DLD1 (cell line): ENCODE measurements around the gene TNIP2.

ENCODE experiments used
- in situ Hi-C: cut with HindIII; loops from 2 replicates; pipeline ENCODE4 v1.10.0; 2017; ENCODE audit warnings: low sequenced_read_pairs

Gene TNIP2

GRCh38 chr4:2725380-2725779 is 30.8 kb downstream of the TNIP2 start:
- in situ Hi-C loops = no loop called here

DNA sequence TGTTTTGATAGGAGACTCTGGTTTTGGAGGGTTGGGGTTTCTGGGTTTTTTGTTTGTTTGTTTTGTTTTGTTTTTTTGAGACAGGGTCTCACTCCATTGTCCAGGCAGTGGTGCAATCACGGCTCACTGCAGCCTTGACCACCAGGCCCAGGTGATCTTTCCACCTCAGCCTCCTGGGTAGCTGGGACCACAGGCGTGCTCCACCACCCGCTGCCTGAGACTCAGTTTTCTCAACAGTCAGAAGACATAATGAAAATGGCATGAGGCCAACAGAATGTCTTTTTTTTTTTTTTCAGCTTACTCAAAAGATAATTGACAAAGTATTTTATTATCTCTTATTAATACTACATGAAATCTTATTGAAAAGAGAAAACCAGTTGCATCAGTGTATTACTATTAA is 32.4 kb downstream of the TNIP2 start:
- in situ Hi-C loops = no loop called here

DNA sequence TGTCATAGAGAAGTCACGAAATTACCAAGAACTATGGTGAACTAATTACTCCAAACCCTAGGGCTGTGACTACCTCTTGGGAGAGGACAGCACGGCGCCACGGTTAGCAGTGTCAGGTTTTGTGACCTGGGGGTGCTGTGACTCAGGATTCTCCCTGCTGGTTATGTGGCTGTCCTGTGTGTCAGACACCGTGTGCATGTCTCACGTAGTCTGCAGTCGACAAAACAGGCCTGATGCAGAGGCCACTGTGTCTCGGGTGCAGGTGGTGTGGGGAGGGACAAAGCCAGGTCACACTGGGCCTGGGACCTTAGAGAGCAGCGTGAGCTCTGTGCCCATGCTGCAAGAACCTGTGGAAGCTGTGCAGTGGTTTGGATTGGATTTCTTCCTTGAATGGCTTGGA is 34.1 kb downstream of the TNIP2 start:
- in situ Hi-C loops = no loop called here

DNA sequence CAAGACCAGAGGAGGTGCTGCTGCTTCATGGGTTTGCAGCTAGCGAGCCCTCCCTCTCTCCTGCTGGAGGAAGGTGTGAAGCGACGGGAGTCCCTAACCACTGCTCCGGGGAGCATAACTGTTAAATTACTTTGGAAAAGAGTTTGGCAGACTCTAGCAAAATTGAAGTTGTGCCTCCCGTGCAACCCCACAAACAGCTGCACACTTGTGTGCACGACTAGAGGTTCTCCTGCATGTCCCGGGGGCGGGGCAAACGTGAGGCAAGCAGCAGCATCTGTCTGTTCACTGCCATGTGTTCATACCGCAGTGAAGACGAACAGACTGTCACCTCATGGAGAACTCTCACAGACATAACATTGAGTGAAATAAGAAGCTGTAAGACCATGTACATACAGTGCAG is 34.5 kb downstream of the TNIP2 start:
- in situ Hi-C loops = no loop called here

DNA sequence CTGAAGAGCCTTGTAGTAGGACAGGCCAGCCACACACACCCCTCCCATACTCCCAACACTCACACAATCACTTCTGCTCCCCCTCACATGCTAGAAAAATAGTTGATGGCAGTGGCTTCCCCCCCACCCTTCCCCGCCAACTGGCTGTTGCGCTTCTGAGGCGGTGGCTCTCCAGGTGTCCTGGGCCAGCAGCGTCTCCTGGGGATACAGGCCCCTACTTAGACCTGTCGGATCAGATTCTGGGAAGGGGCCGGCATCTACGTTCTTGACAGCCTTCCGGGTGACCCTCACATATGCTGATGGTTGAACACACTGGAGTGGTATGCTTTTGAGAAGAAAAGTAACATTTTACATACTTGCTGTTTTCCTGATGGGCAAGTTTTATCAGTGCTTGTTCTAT is 39.9 kb downstream of the TNIP2 start:
- in situ Hi-C loops = no loop called here

DNA sequence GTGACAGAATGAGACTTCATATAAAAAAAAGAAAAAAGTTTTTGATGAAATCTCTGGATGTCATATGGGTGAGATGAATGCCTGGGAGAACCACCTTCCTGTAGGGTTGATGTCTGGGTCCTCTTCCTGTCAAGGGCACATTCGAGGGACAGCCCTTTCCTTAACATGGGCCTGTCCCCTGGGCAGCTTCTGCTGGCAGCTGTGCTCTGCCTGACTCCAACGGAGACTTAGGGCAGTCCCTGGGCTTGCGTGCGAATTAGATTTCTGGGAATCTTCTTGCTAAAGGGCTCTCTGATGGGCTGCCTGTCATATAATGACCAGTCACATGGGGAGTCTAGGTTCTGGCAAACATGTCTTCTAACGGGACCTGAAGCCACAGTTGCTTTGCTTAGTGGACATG is 40.7 kb downstream of the TNIP2 start:
- in situ Hi-C loops = no loop called here

- in situ Hi-C loops = no loop called here
Observed at GRCh38 chr4:2714918-2715317, 41.2 kb downstream of the TNIP2 start.

- in situ Hi-C loops = no loop called here
Observed at GRCh38 chr4:2714061-2714770, 41.9 kb downstream of the TNIP2 start.

DNA sequence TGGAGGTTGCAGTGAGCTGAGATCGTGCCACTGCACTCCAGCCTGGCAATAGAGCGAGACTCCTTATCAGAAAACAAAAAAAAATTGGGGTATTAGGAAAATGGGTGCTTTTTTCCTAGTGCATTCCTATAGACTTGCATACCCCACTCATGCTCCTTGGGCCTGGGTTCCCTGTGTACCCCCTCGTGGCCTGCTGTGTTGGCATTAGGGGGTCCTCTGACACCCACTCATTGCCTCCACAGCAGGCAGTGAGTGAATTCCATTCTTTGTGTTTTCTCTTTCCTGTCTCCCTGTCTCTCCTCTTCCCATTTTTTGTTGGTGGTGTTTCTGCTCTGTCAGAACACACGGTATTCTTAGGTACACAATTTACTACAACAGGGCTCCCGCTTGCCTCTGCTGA is 42.8 kb downstream of the TNIP2 start:
- in situ Hi-C loops = no loop called here

DNA sequence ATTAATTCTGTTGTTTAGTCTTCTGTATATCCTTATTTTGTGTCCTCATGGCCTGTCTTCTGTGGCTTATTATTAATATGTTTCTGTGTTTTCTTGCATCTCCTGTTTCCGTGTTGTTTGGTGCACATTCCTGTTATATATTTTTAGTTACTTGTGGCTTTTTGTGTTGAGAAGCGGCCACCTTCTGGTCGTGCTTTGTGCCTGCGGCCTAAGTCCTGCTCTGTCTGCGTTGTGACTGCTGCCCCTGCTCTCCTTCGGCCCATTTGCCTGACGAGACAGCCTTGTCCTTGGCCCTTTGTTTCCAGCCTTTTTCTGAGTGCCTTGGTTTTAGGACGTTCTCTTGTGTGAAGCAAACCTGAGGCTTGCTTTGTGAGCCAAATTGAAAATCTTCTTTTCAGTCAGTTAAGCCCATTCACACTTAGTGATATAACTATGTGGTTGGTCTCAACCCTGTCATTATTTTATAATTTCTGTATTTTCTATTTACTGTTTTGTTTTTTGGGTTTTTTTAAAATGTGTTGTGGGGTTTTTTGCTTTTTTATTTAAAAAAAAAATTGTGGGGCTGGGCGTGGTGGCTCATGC is 43.8 kb downstream of the TNIP2 start:
- in situ Hi-C loops = no loop called here

- in situ Hi-C loops = no loop called here
Observed at GRCh38 chr4:2702770-2703169, 53.4 kb downstream of the TNIP2 start.

- in situ Hi-C loops = no loop called here
Observed at GRCh38 chr4:2702361-2702760, 53.8 kb downstream of the TNIP2 start.

DNA sequence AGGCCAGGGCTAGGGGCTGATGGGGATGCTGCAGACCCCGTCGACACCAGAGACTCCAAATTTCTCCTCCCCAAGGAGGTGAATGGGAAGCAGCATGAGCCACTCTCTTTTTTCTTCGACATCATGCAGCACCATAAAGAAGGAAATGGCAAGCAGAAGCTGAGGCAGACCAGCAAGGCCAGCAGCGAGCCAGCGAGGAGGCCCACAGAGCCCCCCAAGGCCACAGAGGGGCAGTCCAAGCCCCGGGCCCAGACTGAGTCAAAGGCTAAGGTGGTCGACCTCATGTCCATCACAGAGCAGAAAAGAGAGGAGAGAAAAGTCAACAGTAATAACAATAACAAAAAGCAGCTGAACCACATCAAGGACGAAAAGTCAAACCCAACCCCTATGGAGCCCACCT is 56.1 kb downstream of the TNIP2 start:
- in situ Hi-C loops = no loop called here

DNA sequence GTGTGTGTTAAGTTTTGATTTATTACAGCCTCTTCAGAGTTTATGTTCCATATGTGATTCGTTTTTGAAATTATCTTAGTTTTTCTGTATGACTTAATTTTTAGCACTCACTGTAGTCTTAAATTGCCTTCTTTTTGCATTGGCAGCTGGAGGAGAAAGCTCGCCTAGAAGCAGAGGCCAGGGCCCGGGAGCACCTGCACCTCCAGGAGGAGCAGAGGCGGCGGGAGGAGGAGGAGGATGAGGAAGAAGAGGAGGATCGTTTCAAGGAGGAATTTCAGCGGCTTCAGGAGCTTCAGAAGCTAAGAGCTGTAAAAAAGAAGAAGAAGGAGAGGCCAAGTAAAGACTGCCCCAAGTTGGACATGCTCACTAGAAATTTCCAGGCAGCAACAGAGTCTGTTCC is 56.6 kb downstream of the TNIP2 start:
- in situ Hi-C loops = no loop called here

GRCh38 chr4:2698951-2699505 is 57.1 kb downstream of the TNIP2 start:
- in situ Hi-C loops = no loop called here

DNA sequence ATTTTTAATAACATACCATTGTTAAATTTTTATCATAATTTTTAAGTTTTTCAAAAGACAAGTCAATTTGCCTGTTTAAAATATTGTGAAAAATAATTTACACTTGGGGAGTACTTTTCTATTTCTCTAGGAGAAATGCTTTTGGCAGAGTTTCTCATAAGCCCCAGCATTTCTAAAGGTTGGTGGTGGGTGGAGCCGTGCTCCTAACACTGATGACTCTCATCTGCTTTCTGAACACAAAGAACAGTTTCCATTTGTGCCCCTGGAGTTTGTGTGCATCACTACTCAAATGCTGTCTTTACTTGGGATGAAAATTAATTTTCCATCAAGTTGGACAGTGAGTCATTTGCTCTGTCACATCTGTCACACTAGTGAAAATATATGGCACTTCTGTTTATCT is 57.6 kb downstream of the TNIP2 start:
- in situ Hi-C loops = no loop called here

DNA sequence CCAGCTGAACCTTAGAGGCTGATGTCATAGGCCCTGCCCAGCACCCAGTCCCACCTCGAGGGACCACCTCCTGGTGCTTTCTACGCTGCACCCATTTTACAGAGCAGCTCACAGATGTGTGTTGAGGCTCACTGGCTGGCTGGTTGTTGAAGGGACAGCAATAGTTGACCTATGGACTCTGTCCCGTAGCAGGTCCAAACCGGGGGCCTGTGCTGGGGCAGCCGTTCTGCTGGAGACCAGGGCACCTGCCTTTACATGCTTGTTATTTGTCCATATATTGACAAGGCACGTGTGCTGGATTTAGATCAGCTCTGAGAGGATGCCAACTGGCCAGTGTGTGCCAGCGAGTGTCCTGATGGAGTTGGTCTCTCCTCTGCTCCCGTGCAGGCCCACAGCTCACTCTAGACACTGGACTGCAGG is 58.1 kb downstream of the TNIP2 start:
- in situ Hi-C loops = no loop called here

DNA sequence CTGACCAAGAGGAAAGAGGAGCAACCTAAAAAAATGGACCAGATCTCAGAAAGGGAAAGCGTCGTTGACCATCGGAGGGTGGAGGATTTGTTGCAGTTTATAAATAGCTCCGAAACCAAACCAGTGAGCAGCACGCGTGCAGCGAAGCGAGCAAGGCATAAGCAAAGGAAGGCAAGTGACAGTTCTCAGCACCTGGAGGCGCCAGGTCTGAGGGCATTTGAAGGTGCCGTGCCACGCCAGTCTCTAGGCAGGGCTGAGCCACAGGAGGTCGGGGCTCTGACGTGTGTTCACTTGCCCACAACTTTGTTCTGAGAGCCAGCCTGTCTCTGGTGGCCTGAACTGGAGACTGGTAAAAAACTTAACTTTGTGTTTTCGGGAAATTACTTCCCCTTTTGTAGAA is 59.7 kb downstream of the TNIP2 start:
- in situ Hi-C loops = no loop called here

- in situ Hi-C loops = no loop called here
Observed at GRCh38 chr4:2695346-2696060, 60.6 kb downstream of the TNIP2 start.

DNA sequence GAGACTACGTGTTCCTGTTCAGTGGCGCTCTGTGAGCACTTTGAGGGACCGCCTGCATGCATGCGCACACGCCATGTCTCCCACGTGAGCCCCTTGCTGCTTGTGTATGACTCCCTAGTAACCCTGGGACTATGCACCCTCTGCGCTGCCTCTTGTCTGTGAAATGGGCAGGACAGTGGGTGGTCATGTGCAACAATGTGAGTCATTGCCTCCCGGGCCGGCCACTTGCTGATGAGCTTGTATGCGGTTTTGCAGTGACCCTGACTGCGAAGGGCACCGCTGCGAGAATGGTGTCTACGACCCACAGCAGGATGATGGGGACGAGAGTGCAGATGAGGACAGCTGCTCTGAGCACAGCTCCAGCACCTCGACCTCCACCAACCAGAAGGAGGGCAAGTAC is 61.4 kb downstream of the TNIP2 start:
- in situ Hi-C loops = no loop called here

DNA sequence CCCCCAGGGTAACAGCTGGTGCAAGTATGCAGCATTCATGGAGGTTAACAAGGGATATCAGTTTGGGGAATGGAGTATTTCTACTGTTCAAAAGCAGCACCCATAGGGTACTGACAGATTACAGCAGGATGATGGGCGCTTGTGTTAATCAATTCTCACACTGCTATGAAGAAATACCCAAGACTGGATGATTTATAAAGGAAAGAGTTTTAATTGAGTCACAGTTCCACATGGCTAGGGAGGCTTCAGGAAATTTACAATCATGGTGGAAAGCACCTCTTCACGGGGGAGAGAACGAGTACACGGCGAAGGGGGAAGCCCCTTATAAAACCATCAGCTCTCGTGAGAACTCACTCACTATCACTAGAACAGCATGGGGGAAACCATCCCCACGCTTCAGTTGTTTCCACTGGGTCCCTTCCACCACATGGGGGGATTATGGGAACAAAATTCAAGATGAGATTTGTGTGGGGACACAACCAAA is 64.1 kb downstream of the TNIP2 start:
- in situ Hi-C loops = no loop called here
